GM18517 (cell line): Measurements from ENCODE around the gene ADAMTSL3.

Source experiments
- ATAC-seq: cut with Tn5 transposase; IDR thresholded peaks from one replicate; pipeline ENCODE4 v1.9.1; 2021; ENCODE audit warnings: mild to moderate bottlenecking, moderate library complexity; ENCODE audit not compliant: unreplicated experiment

Gene ADAMTSL3

DNA sequence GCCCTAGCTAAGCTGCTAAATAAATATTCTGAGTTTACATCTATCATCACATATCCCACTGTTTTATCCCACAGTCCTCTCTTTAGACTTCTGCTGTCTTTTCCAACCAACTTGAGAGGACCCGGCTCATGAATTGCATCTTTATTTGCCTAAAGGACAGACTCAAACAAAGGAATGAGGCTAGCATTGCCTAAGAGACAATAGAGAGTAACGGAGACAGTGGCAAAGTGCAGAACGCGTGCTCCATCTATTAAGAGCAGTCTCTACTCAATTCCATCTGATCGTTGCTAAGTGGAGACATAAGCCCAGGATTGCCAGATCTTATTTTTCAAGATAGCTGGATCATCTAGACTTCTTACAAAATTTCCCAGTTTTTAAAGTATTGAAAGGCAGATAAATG, 2.3 kb downstream of the ADAMTSL3 start:
- no peak for ATAC-seq

DNA sequence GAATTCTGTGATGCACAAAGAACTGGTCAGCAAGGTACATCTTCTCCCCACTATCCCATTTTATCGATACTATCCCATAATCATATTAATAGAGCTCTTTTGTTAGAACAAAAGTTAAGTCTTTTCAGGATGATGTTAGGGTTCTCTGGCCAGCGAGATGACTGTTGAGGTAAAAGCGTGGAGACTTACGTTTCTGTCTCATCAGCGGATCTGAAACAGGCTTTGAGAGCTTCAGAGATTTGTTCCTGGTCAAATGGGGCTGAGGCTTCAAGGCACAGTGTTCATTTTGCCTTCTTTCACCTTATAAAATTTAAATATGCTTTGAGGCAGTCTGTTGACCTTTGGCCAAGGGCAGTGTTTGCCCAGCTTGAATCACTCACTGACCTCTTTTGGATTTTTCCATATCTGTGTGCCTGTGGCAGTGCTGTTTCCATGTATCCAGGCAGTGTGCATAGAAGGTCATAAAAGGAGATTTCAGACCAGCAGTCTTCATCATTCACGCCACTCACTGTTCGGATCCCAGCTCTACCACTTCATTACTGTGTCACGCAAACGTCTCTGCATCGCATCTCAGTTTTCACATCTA, 3.1 kb downstream of the ADAMTSL3 start:
- no peak for ATAC-seq

DNA sequence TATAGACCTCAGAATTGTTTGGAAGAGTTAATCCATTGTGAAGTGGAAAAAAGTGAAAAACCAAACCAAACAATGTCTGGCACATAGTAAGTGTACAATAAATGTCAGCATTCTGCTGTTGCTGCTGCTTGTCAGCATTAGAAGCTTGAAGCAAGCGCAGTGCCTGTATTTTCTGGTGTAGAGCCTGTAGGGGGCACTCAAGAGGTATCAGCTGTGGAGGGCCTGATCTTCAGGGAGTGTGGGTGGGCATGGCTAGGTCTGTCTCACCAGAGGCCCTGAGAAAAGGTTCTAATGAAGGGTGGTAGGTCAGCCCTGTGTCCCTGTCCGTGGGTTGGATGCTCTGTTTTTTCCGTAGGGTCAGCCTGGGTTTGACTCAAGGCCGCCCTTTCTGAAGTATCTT, 3.6 kb downstream of the ADAMTSL3 start:
- ATAC-seq = no peak

DNA sequence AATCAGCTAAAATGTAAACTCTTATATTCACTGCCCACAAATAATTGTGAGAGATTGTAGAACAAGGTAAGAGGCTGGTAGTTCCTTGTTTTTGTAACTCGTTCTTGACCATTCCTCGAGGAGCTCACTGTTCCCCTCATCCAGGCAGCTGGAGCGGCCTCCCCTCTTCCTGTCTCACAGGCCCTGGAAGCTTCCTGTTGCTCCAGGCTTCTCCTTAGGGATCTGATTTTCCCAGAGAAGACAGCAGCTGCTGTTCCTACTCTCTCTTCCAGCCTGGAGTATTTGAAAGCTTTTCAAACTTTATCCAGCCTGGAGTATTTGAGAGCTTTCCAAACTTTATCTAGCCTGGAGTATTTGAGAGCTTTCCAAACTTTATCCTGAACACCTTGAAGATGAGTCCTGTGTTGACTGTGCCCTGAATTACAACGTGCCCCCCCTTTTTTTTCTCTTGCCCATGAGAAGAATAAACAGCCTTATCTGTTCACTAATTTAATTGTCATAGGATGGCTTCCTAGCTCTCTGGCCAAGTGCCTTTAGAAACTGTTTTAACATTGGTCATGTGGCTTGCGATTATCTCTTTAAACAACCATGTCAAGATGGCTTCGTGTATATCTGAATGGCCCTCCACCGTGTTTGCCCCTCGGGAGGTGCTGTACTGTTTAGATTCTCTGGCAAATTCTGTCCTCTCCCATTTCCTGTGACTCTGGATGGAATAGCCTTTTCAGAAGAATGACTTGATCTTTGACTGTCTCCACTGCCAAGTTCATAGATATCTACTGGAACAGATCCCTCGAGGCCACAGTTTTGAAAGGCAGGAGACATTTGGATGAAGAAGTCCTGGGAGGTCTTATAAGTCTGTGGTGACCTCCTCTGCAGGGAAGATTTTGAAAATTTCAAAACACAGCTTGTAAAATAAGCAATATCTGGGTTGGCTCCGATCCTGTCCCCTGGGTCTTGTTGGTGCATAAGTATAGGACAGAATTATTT, 4.8 kb downstream of the ADAMTSL3 start:
- ATAC-seq = no peak

DNA sequence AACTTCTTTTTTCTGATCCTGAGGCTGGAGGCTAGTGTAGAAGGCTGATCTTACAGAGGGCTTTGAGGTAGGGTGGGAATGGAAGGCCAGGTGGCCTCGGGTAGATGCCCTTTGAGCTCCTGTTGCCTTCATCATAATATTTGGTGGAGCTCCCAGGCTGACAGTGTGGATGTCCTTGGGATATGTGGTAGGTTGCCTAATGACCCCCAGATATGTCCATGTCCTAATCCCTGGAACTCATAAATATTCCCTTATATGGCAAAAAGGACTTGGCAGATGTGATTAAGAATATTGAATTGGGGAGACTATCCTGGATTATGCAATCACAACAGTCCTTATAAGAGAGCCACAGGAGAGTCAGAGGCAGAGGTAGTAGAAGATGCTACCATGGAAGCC, 5.5 kb downstream of the ADAMTSL3 start:
- ATAC-seq = no peak

DNA sequence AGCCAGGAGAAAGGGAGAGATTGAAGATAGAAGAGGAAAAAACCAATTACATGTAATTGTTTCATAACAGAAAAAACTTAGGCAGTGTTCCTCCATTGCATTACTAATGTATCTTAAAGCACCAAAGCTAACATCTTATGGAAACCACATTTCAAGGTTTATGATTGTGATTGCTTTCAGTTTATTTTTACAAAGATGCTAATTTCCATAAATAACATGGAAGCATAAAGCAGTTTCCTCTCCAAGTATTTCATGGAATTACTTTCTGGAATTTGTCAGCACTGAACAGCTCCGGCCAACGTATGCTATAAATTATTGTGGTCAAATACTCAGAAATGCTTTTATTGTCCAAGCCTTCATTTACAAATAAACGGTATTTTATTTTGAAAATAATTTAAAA, 11.6 kb downstream of the ADAMTSL3 start:
- ATAC-seq = no peak

DNA sequence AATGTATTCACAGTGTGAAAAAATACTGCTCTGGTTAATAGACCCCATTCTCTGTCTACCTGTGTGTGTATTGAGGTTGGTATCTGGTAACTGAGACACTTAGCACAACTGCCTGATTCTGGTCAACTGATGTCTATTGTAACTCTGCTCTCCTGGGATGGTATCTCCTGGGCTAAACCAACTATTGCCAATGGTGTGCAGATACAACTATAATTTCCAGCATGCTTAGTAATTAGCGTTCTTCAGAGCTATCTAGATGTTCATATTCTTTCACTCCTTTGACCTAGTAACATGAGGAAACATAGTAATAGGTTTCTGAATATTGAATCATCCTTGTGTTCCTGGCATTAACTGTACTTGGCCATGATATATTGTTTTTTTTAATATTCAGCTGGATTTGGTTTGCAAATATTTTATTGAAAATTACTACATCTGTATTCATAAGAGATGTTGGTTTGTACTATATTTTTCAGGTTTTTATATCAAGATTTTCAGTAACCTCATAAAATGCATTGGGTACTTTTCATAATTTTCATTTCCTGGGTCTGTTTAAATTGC, 16.8 kb downstream of the ADAMTSL3 start:
- no peak for ATAC-seq

DNA sequence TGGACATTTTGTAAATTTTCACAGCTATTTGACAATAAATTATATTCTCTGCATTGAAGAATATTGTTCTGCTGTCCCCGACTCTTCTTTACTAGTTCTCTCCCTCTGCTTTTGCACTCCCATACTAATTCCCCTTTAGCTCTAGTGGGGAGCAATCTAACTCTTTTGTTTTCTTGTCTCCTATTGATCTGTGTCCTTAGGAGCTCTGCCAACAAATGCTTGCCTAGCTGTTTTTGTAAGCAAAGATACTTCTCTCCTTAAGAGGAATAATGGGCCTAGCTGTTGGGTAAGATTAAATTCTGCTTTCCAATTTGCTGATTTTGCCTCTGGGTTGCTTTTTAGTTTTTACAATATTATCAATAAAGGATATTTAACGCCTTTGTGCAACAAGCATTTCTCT, 17.7 kb downstream of the ADAMTSL3 start:
- no peak for ATAC-seq

DNA sequence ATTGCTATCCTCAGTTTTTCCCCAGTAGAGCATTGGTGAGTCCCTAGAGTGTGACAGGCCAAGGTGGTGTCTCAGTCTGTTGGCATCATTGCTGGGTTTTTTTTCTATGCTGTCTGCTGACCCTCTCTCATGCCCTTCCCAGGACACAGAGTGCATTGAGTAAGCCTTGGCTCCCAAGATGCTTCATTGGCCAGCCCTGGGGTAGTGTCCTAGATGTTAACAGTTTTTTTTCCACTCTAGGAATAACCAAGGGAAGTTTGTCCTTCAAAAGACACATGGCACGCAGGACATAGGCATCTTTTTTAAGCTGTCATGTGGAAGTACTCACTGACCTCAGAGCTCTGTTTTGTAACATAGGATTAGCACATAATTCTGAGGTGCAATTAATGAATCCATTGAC, 19.5 kb downstream of the ADAMTSL3 start:
- no peak for ATAC-seq

DNA sequence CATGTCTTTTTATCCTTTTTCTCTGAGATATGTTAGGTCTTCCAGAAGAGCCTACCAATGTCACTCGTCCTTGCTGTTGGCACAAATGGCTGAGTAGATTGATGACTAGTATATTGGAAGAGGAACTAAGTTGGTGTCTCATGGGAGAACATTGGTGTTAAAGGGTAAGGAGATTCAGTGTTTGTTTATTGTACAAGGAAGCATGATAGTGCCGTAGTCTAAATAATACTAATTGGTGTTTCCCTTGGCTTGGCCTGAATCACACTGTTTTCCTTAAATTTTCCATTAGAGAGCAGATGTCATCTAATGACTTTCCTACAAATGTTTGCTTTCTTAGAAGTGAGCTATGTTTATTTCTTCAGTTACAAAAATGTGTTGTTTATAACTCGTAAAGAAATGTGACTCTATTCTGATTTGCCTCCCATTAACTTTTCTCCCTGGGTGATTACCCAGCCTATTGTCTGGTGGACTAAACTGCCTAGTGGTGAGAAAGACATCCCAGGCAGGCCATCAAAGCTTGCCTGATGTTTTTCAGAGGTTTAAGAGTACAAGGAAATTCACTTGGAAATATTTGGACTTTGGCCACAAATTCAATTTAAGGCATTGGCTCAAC, 28.7 kb downstream of the ADAMTSL3 start:
- no peak for ATAC-seq

DNA sequence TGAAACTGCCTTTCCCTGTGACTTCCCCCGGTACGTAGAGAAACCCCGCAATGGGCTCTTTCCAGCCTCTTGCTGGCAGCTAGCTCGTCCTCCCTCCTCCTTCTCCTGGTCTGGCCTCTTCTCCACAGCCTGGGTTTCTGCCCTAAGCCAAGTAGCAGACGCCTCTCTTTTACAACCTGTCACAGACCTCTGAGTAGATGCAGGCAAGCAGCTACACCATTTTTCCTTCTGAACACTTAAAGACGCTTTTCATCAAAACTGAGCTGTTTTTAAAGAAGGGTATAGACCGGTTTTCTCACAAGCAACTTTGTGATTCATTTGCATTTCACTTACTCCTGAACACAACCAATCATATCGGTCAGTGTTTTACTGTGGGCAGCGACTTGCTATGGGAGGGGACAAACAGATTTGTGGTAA, 32.0 kb downstream of the ADAMTSL3 start:
- ATAC-seq = no peak

DNA sequence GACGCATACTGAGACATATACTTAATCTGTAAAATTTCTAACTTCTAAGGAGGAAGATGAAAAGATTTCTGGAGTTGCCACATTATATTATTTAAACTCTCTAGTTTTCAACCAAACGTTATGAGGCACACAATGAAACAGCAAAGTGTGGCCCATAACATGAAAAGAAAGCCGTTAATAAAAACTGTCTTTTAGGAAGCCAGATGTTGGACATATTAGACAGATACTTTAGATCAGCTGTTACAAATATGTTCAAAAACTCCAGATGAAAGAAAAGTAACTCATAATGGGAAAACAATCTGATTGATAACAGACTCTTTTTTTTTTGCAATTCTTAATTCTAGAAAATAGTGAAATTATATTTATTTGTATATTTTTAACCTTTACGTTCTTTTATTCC, 34.3 kb downstream of the ADAMTSL3 start:
- no peak for ATAC-seq

DNA sequence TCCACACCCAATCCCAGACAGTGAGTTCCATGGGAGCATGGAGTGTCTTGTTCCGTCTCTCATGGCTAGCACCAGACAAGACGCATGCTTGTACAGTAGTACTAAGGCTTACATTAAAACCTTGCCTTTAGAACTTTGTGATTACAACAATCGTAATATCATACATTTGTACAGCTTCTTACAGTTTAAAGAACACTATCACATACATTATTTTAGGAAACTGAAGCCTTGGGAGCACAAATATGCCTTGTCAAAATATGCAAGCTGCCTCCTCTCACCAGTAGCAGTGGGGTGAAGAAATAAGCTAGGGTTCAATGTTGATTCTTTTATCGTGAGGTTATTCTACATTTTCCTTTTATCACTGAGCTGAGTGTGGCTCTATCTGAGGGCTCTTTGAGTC, 36.8 kb downstream of the ADAMTSL3 start:
- ATAC-seq = no peak

DNA sequence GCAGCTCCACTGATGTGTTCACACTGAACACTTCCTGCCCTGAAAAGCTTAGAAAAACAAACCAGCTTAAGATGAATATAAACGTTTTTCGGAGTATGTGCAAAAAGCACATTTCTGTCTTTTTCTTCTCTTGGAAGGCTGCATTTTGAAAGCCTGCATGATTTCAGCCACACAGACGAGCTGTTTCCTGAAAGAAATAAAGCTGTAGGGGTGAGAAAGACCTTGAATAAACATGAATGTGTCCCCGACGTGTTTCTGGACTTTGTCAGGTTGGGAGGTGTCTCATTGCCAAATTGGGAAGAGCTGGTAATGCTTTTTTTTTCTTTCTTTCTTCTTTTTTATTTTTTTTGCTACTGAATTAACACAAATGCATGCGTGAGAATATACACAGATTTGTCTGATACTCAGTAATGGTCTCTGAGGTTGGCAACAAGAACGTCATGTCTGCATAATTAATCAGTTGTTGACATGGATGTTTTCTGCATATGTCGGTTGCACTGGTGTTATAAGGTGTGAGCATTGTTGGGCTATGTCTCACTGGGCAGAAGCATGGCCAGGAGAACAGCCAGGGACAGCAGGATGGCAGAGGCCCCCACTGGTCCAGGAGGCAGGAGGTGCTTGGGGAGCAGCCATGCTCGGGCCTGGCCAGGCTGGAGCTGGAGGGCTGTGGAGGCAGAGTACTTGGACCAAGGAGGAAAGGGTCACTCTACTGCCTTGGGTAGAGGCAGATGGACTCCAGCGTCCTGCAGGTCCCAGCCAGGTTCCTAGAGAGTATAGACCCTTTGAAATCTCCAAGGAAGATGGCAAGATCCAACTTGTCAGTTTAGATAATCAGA, 39.0 kb downstream of the ADAMTSL3 start:
- no peak for ATAC-seq

DNA sequence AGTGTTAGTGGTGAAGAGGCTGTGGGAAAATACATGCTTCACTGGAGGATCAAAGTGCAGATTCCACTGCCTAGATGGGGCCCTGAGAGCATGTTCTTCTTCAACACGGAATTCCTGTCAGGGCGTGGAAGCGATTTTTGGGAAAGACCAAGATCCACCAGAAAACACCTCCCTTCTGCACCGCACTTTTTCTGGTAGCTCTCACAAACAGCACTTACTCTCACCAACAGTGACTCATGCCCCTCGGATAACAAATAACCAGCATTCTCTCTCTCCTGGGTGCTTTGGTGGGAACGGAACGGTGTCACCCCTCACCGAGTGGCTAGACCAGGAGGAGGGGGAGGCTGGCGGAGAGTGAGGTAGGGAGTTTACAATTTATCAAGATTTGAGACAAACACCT, 40.1 kb downstream of the ADAMTSL3 start:
- no peak for ATAC-seq

DNA sequence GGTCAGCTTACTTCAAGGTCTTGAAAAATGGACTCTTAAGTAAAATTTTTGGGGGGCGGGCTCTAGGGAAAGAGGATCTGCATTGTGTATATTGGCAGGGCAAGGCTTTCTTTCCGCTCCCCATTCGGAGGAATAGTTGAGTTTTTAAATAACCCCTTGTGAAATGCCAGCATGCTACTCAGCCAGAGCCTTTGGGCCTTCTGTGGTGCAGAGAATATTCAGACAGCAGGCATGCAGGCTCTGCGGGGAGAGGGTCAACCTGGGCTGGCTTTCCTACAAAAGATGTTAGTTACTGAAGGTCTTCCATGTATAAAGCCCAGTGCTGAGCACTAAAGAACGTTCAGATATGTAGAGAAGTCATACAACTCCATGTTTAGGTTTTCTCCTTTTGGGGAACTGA, 40.6 kb downstream of the ADAMTSL3 start:
- no peak for ATAC-seq

DNA sequence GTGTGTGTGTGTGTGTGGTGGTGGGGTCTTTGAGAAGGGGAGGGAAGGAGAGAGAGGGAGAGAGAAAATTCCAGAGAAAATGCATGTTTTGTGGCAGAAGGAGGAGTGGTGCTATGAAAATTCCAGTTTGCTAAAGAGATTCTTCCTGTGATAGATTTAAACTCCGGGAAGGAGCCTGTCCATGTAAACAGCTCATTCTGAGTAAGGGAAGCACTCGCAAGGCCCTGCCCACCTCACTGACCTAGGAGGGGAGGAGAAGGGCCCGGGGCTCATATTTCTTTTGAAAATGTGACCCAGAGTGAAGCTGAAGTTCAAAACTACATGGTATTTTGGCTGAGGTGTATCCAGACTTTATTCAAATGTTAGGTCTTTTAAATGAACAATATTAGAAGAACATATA, 41.3 kb downstream of the ADAMTSL3 start:
- ATAC-seq = no peak

DNA sequence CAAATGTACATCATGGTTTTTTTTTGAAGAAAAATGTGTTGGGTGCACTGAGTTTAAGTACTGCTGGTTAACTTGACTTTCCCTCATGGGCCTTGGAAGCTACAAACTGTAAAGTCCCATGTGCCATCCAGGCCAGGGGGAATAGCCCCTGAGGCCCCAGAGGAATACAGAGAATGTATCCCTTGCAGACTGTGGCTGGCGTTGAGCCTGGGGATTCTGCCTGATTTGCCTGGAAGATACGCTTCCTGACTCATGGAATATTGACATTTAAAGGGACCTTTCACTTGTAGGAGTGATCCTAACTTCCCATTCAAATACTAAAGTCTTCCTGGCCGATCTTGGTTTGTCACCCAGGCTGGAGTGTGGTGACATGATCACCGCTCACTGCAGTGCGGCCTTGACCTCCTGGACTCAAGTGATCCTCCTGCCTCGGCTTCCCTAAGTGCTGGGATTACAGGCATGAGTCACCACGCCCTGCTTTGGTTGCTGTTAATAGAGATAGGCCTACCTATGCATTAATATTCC, 42.0 kb downstream of the ADAMTSL3 start:
- no peak for ATAC-seq

DNA sequence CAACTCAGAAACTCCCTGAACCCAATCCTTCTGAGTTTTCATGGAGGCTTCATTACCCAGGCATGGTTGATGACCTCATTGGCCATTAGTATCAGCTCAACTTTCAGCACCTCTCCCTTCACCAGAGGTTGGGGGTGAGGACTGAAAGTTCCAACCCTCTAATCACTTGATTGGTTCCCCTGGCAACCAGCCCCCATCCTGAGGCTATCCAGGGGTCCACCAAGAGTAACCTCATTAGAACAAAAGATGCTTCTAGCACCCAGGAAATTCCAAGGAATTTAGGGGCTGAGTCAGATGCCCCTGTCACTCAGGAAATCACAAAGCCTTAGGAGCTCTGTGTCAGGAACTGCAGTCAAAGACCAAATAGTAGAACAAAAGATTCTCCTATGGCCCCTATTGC, 43.8 kb downstream of the ADAMTSL3 start:
- no peak for ATAC-seq

DNA sequence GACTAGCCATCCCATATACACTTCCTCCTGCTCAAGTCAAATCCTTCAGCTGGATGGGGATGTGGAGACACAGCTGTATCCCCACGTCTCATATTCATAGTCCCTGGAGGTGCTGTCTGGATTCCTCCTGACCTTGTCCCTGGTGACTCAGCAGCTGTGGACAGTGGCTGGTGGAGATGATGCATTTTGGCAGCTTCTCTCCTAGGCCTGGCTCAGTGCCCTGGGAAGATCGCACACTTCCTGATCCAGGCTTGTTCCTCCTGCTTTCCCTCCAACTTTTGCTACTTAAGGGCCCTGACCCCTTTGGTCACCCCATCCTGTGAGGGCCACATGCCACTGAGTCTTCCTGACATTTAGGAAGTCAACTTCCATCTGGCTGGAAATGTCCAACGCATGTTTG, 44.4 kb downstream of the ADAMTSL3 start:
- no peak for ATAC-seq

DNA sequence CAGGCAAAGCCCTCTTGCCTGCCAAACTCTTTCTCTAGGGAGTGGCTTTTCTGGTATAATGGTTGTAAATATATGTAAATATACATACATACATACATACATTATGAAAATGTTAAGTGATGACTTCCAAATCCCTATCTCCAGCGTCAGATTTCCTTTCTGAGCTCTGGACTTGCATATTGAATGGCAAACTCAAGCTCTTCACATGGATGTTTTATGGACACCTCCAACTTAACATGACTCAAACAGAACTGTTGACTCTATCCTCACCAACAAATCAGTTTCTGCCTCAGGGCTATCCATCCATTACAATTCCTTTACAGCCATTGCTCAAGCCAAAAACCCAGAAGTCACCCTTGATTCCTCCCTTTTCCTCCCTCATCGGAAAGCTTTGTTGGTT, 45.1 kb downstream of the ADAMTSL3 start:
- no peak for ATAC-seq
